HepG2 (cell line): ENCODE measurements around the gene BRAF. TPM values are rescaled to one million over a fixed set of nuclear protein-coding genes. Genes with fewer than 3 reads are reported as not detected.

ENCODE experiments used
- ARID4A ChIP-seq: sonication (generic); formaldehyde crosslinking; IDR thresholded peaks from 2 replicates; pipeline ENCODE4 v1.5.0; 2020; ENCODE audit warnings: mild to moderate bottlenecking, missing genetic modification reagents, borderline replicate concordance
- ATAD3A ChIP-seq: sonication (generic); formaldehyde crosslinking; IDR thresholded peaks from 2 replicates; pipeline ENCODE4 v1.4.0; 2020; ENCODE audit warnings: missing genetic modification reagents
- CCAR2 ChIP-seq: fragments of 200-400 bp; formaldehyde crosslinking; optimal IDR thresholded peaks from 2 replicates; pipeline ENCODE3; 2018; ENCODE audit warnings: low read depth, mild to moderate bottlenecking, low read length, moderate library complexity
- CREBL2 ChIP-seq: sonication (generic); formaldehyde crosslinking; IDR thresholded peaks from 2 replicates; pipeline ENCODE4 v1.8.1; 2023; ENCODE audit warnings: missing genetic modification reagents, mild to moderate bottlenecking, borderline replicate concordance
- DNMT3B ChIP-seq: conservative IDR thresholded peaks from 2 replicates; pipeline ENCODE4 v1.6.1; 2016; ENCODE audit warnings: missing biosample characterization, control low read depth
- HDAC6 ChIP-seq: fragments of 200-600 bp; sonication (generic); IDR thresholded peaks from 2 replicates; pipeline ENCODE4 v1.7.0; 2017; ENCODE audit warnings: mild to moderate bottlenecking, antibody characterized with exemption, low read length, low read depth
- HOXA9 ChIP-seq: sonication (generic); formaldehyde crosslinking; IDR thresholded peaks from 2 replicates; pipeline ENCODE4 v1.8.1; 2022; ENCODE audit warnings: missing genetic modification reagents, mild to moderate bottlenecking, moderate library complexity, borderline replicate concordance
- KDM5B ChIP-seq: sonication (generic); formaldehyde crosslinking; IDR thresholded peaks from 2 replicates; pipeline ENCODE4 v1.4.0; 2020; ENCODE audit warnings: missing genetic modification reagents, mild to moderate bottlenecking, borderline replicate concordance
- KDM6A ChIP-seq: IDR thresholded peaks from 2 replicates; pipeline ENCODE4 v1.6.1; 2016; ENCODE audit warnings: low read depth
- MED1 ChIP-seq: sonication (generic); formaldehyde crosslinking; IDR thresholded peaks from 2 replicates; pipeline ENCODE4 v1.4.0; 2020; ENCODE audit warnings: missing genetic modification reagents
- MIER3 ChIP-seq: IDR thresholded peaks from 2 replicates; pipeline ENCODE4 v1.6.1; 2016; ENCODE audit warnings: missing compliant biosample characterization, borderline replicate concordance
- POLR2AphosphoS2 ChIP-seq: IDR thresholded peaks from 2 replicates; pipeline ENCODE4 v1.6.1; 2011; ENCODE audit warnings: low read depth, low read length, improper control_type of control experiment
- RORA ChIP-seq: sonication (generic); formaldehyde crosslinking; IDR thresholded peaks from 2 replicates; pipeline ENCODE4 v1.5.0; 2020; ENCODE audit warnings: mild to moderate bottlenecking, missing genetic modification reagents, moderate library complexity
- SCMH1 ChIP-seq: sonication (generic); formaldehyde crosslinking; IDR thresholded peaks from 2 replicates; pipeline ENCODE4 v1.9.0; 2021; ENCODE audit warnings: missing genetic modification reagents, mild to moderate bottlenecking, borderline replicate concordance
- SIN3B ChIP-seq: fragments of 150-350 bp; IDR thresholded peaks from 2 replicates; pipeline ENCODE4 v1.6.1; 2014; ENCODE audit warnings: low read length
- ZBTB2 ChIP-seq: sonication (generic); formaldehyde crosslinking; IDR thresholded peaks from 2 replicates; pipeline ENCODE4 v1.8.0; 2022; ENCODE audit warnings: low read depth, missing genetic modification reagents
- ZFP36 ChIP-seq: fragments of 150-350 bp; IDR thresholded peaks from 2 replicates; pipeline ENCODE4 v1.6.1; 2018; ENCODE audit warnings: borderline replicate concordance, low read length, low read depth; ENCODE audit not compliant: partially characterized antibody
- ZNF275 ChIP-seq: sonication (generic); formaldehyde crosslinking; IDR thresholded peaks from 2 replicates; pipeline ENCODE4 v1.8.0; 2022; ENCODE audit warnings: missing genetic modification reagents, mild to moderate bottlenecking, inconsistent platforms, borderline replicate concordance
- ZNF468 ChIP-seq: sonication (generic); formaldehyde crosslinking; IDR thresholded peaks from 2 replicates; pipeline ENCODE4 v1.8.0; 2022; ENCODE audit warnings: mild to moderate bottlenecking, moderate library complexity, missing genetic modification reagents
- ZNF800 ChIP-seq: sonication (generic); formaldehyde crosslinking; IDR thresholded peaks from 2 replicates; pipeline ENCODE4 v1.4.0; 2020; ENCODE audit warnings: missing genetic modification reagents
- polyA plus RNA-seq, 8 experiments: library from polyadenylated mRNA; depleted of rRNA in 3 of 8; stranded (reverse) in 7 of 8; unstranded in 1 of 8; fragments of >200 nt; fragmentation: Illumina TruSeq in 4 of 8; extraction: Trizol in 4 of 8; gene quantifications; 2 replicates each; pipeline versions ENCODE4 v1.2.1 to v1.2.3, GENCODE V29; 2011 to 2016; ENCODE audit warnings: low read depth in 4 of 8, missing spikeins in 1 of 8, mixed read lengths in 1 of 8; ENCODE audit not compliant: insufficient read depth in 1 of 8
- total RNA-seq, 5 experiments: library from RNA; depleted of rRNA; stranded (reverse); fragments of >200 nt; fragmentation: Illumina TruSeq; extraction: Trizol; gene quantifications; 2 replicates each; pipeline ENCODE4 v1.2.3, GENCODE V29; 2016; ENCODE audit warnings: low read depth in 1 of 5

Gene BRAF
- total and polyA plus RNA-seq, 2 of the 13 experiments (the other 11 are each of a cell fraction or from before 2014, with no cell fraction given), result 12.5 to 13.4 TPM

GRCh38 chr7:140972876-140973829, 48.4 kb upstream of the BRAF start (continued):
- TF ChIP-seq ZNF275 (CRISPR knock-in tag), result 0 out of 2 replicates have a peak, but pooled peaks have one; percentile 44
- TF ChIP-seq ZNF800, result no peak
- no peak for TF ChIP-seq RORA (CRISPR knock-in tag)
- no peak for TF ChIP-seq ZNF468
- no peak for TF ChIP-seq ZBTB2
- no peak for TF ChIP-seq DNMT3B (CRISPR knock-in tag)
- peak; percentile 98 for TF ChIP-seq HOXA9 (CRISPR knock-in tag)
- TF ChIP-seq SIN3B, result no peak
- TF ChIP-seq ATAD3A, result no peak
- TF ChIP-seq POLR2AphosphoS2, result no peak
- TF ChIP-seq MIER3 (CRISPR knock-in tag), result peak; percentile 72; the same call in 1 of the 2 replicates
- peak; percentile 72 for TF ChIP-seq KDM6A (CRISPR knock-in tag)
- TF ChIP-seq SCMH1 (CRISPR knock-in tag), result no peak
- no peak for TF ChIP-seq CCAR2
- TF ChIP-seq HDAC6, result no peak
- TF ChIP-seq MED1, result peak; percentile 76
- peak; percentile 46; the same call in 1 of the 2 replicates for TF ChIP-seq ARID4A (CRISPR knock-in tag)
- no peak for TF ChIP-seq ZFP36
- no peak for TF ChIP-seq KDM5B
- TF ChIP-seq CREBL2 (CRISPR knock-in tag), result no peak
